MM.1S (cell line): ENCODE data around the gene BCO1.

Source experiments
- DNase-seq: peaks from one replicate; pipeline ENCODE4 v3.0.0-alpha.2; 2015
- H2AFZ ChIP-seq: fragments of 300-600 bp; sonication (generic); 2 replicates; pipeline ENCODE4 v1.6.0; 2016; ENCODE audit warnings: antibody characterized with exemption, low read length
- H3F3A ChIP-seq: fragments of 300-600 bp; sonication (generic); 2 replicates; pipeline ENCODE4 v1.6.1; 2016; ENCODE audit warnings: mild to moderate bottlenecking, antibody characterized with exemption, low read length, moderate library complexity, mixed read lengths; ENCODE audit not compliant: insufficient read depth
- H3K27ac ChIP-seq: fragments of 300-600 bp; sonication (generic); 2 replicates; pipeline ENCODE4 v1.5.1; 2016; ENCODE audit warnings: mild to moderate bottlenecking, low read length
- H3K27me3 ChIP-seq: fragments of 300-600 bp; sonication (generic); replicated peaks from 2 replicates; pipeline ENCODE4 v1.6.0; 2016; ENCODE audit warnings: low read length; ENCODE audit not compliant: insufficient read depth
- H3K36me3 ChIP-seq: fragments of 300-600 bp; sonication (generic); replicated peaks from 2 replicates; pipeline ENCODE4 v1.6.1; 2016; ENCODE audit warnings: mild to moderate bottlenecking, low read length, mixed read lengths; ENCODE audit not compliant: insufficient read depth
- H3K4me1 ChIP-seq: fragments of 300-600 bp; sonication (generic); 2 replicates; pipeline ENCODE4 v1.6.1; 2016; ENCODE audit warnings: low read length, mixed read lengths
- H3K4me2 ChIP-seq: fragments of 300-600 bp; sonication (generic); 2 replicates; pipeline ENCODE4 v1.6.0; 2016; ENCODE audit warnings: low read depth, low read length
- H3K4me3 ChIP-seq: fragments of 300-600 bp; sonication (generic); 2 replicates; pipeline ENCODE4 v1.5.1; 2016; ENCODE audit warnings: low read length, mixed read lengths
- H3K79me2 ChIP-seq: fragments of 300-600 bp; sonication (generic); 2 replicates; pipeline ENCODE4 v1.6.1; 2016; ENCODE audit warnings: mixed run types, low read length, mixed read lengths
- H3K9ac ChIP-seq: fragments of 300-600 bp; sonication (generic); 2 replicates; pipeline ENCODE4 v1.6.1; 2016; ENCODE audit warnings: low read length, mixed read lengths
- H3K9me2 ChIP-seq: fragments of 300-600 bp; sonication (generic); replicated peaks from 2 replicates; pipeline ENCODE4 v1.6.1; 2016; ENCODE audit warnings: mild to moderate bottlenecking, low read length, mixed read lengths; ENCODE audit not compliant: insufficient read depth
- H3K9me3 ChIP-seq: fragments of 300-600 bp; sonication (generic); replicated peaks from 2 replicates; pipeline ENCODE4 v1.6.1; 2016; ENCODE audit warnings: mild to moderate bottlenecking, low read length, mixed read lengths; ENCODE audit not compliant: insufficient read depth
- H4K20me1 ChIP-seq: fragments of 300-600 bp; sonication (generic); 2 replicates; pipeline ENCODE4 v1.6.1; 2016; ENCODE audit warnings: mild to moderate bottlenecking, low read length, moderate library complexity, mixed read lengths; ENCODE audit not compliant: insufficient read depth
- EZH2 ChIP-seq: fragments of 300-600 bp; sonication (generic); optimal IDR thresholded peaks from 2 replicates; pipeline ENCODE3; 2017; ENCODE audit warnings: low read depth, mild to moderate bottlenecking, antibody characterized with exemption, low read length, mixed read lengths

The BCO1 gene

DNA sequence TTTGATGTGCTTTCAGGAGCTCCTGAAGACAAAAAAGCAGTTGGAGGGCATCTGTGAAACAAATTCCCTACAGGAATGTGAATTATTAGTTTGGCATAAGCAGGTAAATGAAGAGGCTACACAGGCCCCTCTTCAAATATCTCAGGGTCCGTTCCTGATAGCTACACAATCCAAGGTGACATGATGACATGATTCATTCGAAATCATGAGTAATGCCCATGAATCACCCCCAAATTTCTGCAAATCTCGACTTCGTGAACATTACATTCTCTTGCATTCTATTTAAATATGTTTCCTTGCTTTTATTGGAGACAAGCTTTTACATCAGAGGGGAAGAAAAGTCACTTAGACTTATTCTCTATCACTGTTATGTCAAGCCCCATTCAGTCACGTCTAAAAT, 98.6 kb downstream of the BCO1 start:
- no peaks in the 10 kb centered on the region for H3K9me2 ChIP-seq
- H3K9ac ChIP-seq = no peak overlapping the region
- H3K4me3 ChIP-seq = no peak overlapping the region
- no peak overlapping the region for H3K27ac ChIP-seq
- H3K9me3 ChIP-seq = no peaks in the 10 kb centered on the region
- no peak overlapping the region for H3K4me2 ChIP-seq
- no peak overlapping the region for H2AFZ ChIP-seq
- H3F3A ChIP-seq = no peaks in the 10 kb centered on the region
- H3K4me1 ChIP-seq = no peaks in the 10 kb centered on the region
- no peak for DNase-seq
- no peaks in the 10 kb centered on the region for H3K27me3 ChIP-seq
- no peaks in the 10 kb centered on the region for H3K36me3 ChIP-seq
- TF ChIP-seq EZH2 = no peak
- no peaks in the 10 kb centered on the region for H3K79me2 ChIP-seq
- H4K20me1 ChIP-seq = no peaks in the 10 kb centered on the region
